Large intestine (tissue), 1 donor: ENCODE data around the gene CCNE1. TPM values are rescaled to one million over a fixed set of nuclear protein-coding genes. Genes with fewer than 3 reads are reported as not detected.

Source experiments
- polyA plus RNA-seq: library from polyadenylated mRNA; unstranded; fragments of 120-200 nt; gene quantifications from one replicate; pipeline ENCODE4 v1.2.1, GENCODE V29; 2013

CCNE1 gene
- polyA plus RNA-seq, 1 donor = 6.4 TPM

Other genes with a start within 250 kb of the CCNE1 start
- gene POP4, start 205.7 kb upstream of the CCNE1 start, polyA plus RNA-seq = 60.7 TPM
- gene PLEKHF1, start 146.5 kb upstream of the CCNE1 start, polyA plus RNA-seq = 2.5 TPM
- gene C19orf12, start 96.7 kb upstream of the CCNE1 start, polyA plus RNA-seq = 26.5 TPM
- 62.6 TPM for gene URI1, start 130.2 kb downstream of the CCNE1 start, polyA plus RNA-seq